ENCODE measurements around the gene SH3BP5. TPM values are rescaled to one million over a fixed set of nuclear protein-coding genes. Genes with fewer than 3 reads are reported as not detected.

The SH3BP5 gene
- total RNA-seq, 6 experiments from 2014 or later = 8.9 to 19.2 (median 13.8) TPM

DNA sequence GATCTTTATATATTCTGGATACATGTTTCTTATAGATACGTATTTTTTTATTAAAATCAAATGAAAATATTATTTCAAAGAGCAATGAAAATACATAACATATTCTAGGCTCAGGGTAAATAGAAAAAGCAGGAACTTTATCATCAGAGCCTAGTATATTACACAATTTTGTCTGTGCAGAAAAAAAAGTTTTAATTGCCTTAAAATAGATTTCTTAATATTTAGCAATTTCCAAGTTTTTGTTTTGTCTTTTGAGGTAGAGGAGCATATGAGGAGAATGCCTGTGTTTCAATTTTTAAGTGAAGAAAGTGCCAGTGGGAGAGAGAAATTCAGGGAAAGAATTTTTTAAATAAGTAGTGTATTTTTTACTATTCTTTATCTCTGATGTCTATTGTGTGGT, 115.9 kb downstream of the SH3BP5 start:
- H3K9me3 ChIP-seq = no peaks in the 10 kb centered on the region
- H3K27ac ChIP-seq = no peak overlapping the region
- no peak overlapping the region for H3K4me3 ChIP-seq
- no peak for DNase-seq
- ATAC-seq = no peak
- H3K36me3 ChIP-seq = peaks cover 0 to 52% (median 25%) of the 10 kb centered on the region in 4 donors
- no peak for TF ChIP-seq POLR2A (IDR thresholded peaks at IDR 0.05)
- TF ChIP-seq, protein P1, sequence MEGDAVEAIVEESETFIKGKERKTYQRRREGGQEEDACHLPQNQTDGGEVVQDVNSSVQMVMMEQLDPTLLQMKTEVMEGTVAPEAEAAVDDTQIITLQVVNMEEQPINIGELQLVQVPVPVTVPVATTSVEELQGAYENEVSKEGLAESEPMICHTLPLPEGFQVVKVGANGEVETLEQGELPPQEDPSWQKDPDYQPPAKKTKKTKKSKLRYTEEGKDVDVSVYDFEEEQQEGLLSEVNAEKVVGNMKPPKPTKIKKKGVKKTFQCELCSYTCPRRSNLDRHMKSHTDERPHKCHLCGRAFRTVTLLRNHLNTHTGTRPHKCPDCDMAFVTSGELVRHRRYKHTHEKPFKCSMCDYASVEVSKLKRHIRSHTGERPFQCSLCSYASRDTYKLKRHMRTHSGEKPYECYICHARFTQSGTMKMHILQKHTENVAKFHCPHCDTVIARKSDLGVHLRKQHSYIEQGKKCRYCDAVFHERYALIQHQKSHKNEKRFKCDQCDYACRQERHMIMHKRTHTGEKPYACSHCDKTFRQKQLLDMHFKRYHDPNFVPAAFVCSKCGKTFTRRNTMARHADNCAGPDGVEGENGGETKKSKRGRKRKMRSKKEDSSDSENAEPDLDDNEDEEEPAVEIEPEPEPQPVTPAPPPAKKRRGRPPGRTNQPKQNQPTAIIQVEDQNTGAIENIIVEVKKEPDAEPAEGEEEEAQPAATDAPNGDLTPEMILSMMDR (IDR thresholded peaks at IDR 0.05) = no peak
- WGBS (ENCODE audit: insufficient coverage, low coverage, low lambda C conversion rate, missing lambda C conversion rate) = 89% methylated on average over 1 of the region's 1 CpG
- intact Hi-C loops (cut with DNase I) = no loop called here
- H3K4me1 ChIP-seq = no peaks in the 10 kb centered on the region
- no peaks in the 10 kb centered on the region for H3K27me3 ChIP-seq

DNA sequence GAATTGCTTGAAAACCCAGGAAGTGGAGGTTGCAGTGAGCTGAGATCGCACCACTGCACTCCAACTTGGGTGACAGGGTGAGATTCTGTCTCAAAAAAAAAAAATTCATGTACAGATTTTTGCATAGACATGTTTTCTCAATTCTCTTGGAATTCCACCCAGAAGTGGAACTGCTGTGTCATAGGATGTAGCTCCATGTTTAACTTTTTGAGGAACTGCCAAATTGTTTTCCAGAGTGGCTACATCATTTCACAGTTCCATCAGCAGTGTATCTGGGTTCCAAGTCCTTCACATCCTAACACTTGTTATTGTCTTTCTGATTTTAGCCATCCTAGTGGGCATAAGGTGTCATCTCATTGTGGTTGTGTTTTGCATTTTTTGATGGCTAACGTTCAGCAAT, 116.4 kb downstream of the SH3BP5 start:
- Histone ChIP-seq H3K27ac (no peak overlapping the region), H3K36me3 (peaks cover 0 to 51% (median 24%) of the 10 kb centered on the region in 4 donors), H3K4me1 (no peaks in the 10 kb centered on the region), H3K27me3 (no peaks in the 10 kb centered on the region), H3K4me3 (no peak overlapping the region), H3K9me3 (no peaks in the 10 kb centered on the region)
- intact Hi-C loops (cut with DNase I) = no loop called here
- ATAC-seq (peak in 2 of 4 donors; percentile 21 to 28), DNase-seq (no peak)
- TF ChIP-seq, protein P1 (IDR thresholded peaks at IDR 0.05) = no peak
- TF ChIP-seq POLR2A (IDR thresholded peaks at IDR 0.05) = no peak
- 68% methylated on average over 2 of the region's 2 CpGs for WGBS (ENCODE audit: insufficient coverage, low coverage, low lambda C conversion rate, missing lambda C conversion rate)

DNA sequence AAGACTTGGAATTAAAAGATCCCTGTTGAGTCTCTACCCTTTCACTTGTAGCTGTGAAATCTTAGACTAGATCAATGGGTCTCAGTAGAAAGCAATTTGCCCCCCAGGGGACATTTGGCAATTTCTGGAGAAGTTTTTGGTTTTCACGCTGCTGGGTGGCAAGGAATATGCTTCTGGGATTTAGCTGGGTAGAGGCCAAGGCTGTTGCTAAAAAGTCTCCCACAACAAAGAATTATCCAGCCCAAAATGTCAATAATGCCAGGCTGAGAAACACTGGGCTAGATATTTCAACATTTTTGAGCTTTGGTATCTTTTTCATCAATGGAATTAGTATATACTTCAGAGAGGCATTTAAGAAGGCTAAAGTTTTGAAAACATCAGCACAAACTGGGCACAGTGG, 117.6 kb downstream of the SH3BP5 start:
- WGBS (ENCODE audit: insufficient coverage, low coverage, low lambda C conversion rate, missing lambda C conversion rate) = 20% methylated on average over 1 of the region's 1 CpG
- ATAC-seq (peak in 1 of 4 donors; percentile 38), DNase-seq (no peak)
- Histone ChIP-seq H3K4me1 (peaks cover 0 to under 1% (median 0%) of the 10 kb centered on the region in 4 donors), H3K27ac (no peak overlapping the region), H3K9me3 (no peaks in the 10 kb centered on the region), H3K36me3 (peaks cover 0 to 45% (median 17%) of the 10 kb centered on the region in 4 donors), H3K27me3 (no peaks in the 10 kb centered on the region), H3K4me3 (no peak overlapping the region)
- TF ChIP-seq POLR2A (IDR thresholded peaks at IDR 0.05) = no peak
- TF ChIP-seq, protein P1 (IDR thresholded peaks at IDR 0.05) = no peak
- intact Hi-C loops (cut with DNase I) = no loop called here

DNA sequence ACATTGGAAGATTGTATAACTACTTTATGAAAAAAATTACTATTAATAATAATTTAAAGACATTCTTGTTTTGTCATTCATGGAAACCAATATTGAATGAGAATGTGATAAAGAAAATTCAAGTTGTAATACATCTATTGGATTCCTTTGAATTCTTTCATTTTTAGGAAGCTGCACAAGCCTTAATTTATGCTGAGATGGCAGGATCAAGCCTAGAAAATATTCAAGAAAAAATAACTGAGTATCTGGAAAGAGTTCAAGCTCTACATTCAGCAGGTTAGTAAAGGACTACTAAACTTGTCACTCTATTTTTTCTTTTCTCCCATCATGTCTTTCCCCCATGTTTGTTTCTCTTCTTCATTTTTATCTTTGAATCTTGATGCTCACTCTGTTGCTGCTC, 120.4 kb downstream of the SH3BP5 start:
- no peak for ATAC-seq
- DNase-seq = no peak
- Histone ChIP-seq H3K4me1 (peaks cover 0 to 23% (median 3%) of the 10 kb centered on the region in 4 donors), H3K9me3 (no peaks in the 10 kb centered on the region), H3K36me3 (peaks cover 0 to 29% (median 2%) of the 10 kb centered on the region in 4 donors), H3K4me3 (no peak overlapping the region), H3K27me3 (no peaks in the 10 kb centered on the region), H3K27ac (no peak overlapping the region)
- intact Hi-C loops (cut with DNase I) = no loop called here
- TF ChIP-seq POLR2A (IDR thresholded peaks at IDR 0.05) = no peak
- TF ChIP-seq, protein P1 (IDR thresholded peaks at IDR 0.05) = no peak
